Astrocyte of the hippocampus (primary cell): Measurements from ENCODE around the gene XRCC4.
"Not testable (repeated sequence)": the region's sequence is repeated elsewhere in the genome, so short reads cannot be mapped to it uniquely, and the experiment has no call there.

Experiments
- DNase-seq: peaks from one replicate; pipeline ENCODE4 v3.0.0; 2011; ENCODE audit warnings: low read depth, low spot score

The XRCC4 gene

GRCh38 chr5:83177803-83178202 lies 100.5 kb downstream of the XRCC4 start:
- no peak for DNase-seq

- DNase-seq: peak; percentile 43
Measured at GRCh38 chr5:83179966-83180365, 102.6 kb downstream of the XRCC4 start.

- DNase-seq: no peak
Measured at GRCh38 chr5:83184534-83184933, 107.2 kb downstream of the XRCC4 start.

DNA sequence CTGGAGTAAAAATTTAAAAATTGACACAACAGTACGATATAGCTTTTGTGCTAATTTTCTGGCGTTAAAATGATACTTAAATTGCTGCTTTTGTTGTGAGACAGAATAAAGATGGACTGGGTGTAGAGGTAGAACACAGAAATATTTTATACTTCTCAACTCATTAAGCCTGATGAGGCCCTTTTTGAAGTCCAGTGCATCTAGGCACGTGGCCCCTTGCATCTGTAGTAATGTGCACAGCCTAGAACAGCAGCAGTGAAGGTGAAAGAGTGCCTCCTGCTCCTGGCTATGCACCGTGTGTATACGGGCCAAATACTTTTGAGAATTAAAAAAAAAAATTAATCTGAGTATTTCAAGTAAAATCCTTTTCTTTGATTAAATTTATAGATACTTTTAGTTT lies 115.6 kb downstream of the XRCC4 start:
- DNase-seq: no peak

GRCh38 chr5:83197326-83197967 lies 120.1 kb downstream of the XRCC4 start:
- no peak for DNase-seq

- no peak for DNase-seq
Measured at GRCh38 chr5:83199126-83199525, 121.8 kb downstream of the XRCC4 start.

DNA sequence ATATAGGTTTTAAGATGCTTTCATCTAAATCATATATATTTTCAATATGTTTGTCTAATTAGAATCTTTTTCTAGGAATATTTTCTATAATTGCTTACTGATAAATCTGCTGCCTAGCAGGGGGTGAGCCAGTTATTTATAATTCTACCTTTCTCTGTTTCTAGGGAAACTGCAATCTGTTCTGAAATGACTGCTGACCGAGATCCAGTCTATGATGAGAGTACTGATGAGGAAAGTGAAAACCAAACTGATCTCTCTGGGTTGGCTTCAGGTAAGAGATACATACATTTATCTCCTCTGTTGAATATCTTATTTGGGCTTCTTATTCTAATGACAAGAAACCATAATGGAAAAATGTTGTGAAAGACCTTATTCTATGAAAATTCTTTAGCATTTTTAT lies 127.3 kb downstream of the XRCC4 start:
- DNase-seq: no peak

DNA sequence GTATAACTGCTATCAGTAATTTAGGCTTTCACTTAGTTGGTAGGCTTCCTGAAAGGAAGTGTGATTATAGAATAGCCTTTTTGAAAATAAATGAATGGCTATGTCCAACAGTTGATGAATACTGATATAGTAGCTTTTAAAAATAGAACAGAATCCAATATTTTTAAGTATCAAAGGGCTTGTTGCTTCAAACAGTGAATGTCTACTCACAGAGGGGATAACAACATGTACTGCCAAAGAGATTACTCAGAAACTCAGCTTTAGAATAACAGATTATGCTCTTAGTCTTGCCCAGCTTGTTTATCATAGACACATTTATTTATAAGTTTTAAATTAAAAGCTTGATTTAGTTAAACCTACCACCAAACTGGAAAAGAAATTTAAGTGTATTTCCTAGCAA lies 132.6 kb downstream of the XRCC4 start:
- no peak for DNase-seq

- DNase-seq: no peak
Measured at GRCh38 chr5:83219077-83219476, 141.7 kb downstream of the XRCC4 start.

- no peak for DNase-seq
Measured at GRCh38 chr5:83219495-83219894, 142.1 kb downstream of the XRCC4 start.

DNA sequence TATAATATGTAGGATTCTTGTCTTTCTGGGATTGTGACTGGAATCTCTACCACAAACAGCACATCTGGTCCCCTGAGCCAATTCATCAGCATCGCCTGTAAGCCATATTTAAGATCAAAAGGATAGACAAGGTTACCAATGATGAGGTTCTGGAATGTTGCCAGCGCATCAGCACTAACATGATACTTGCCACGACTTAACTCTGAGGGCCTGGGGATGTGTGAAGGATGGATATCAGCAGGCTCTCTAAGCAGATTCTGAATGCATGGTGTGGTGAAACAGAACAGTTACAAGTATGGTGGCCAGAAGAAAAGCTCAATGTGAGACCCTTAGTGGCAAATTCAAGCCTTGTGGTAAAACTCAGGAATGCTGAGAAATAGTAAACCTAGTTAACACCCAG lies 143.0 kb downstream of the XRCC4 start:
- peak; percentile 0 for DNase-seq

DNA sequence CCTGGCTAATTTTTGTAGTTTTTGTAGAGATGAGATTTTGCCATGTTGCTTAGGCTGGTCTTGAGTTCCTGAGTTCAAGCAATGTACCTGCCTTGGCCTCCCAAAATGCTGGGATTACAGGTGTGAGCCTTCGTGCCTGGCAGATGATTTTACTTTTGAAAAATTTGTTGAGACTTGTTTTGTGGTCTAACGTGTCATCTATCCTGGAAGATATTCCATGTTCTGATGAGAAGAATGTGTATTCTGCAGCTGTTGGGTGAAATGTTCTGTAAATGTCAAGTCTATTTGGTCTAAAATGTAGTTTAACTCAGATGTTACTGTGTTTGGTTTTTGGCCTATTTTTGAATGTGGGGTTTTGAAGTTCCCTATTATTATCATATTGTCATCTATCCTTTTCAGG lies 145.6 kb downstream of the XRCC4 start:
- no peak for DNase-seq

- peak; percentile 5 for DNase-seq
Measured at GRCh38 chr5:83227611-83228010, 150.3 kb downstream of the XRCC4 start.

GRCh38 chr5:83230511-83230910 lies 153.2 kb downstream of the XRCC4 start:
- no peak for DNase-seq

DNA sequence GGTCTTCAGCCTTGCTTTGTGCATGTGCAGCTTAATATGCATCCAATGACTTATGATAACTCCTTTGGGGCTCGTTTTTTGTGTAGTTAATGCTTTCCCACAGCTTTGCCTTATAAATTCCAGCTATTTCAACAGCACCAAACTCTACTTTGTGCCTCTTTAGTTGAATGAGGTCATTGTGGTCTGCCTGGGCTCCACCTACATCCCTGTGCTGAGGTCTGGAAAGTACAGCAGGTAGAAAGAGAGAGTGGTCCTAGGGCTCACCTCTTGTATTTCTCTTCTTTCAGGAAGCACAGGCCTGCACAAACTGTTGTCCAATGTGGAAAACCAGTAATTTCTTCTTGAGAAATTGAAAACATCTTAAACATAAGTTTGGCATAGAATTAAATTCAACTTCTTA lies 167.2 kb downstream of the XRCC4 start:
- peak; percentile 25 for DNase-seq

DNA sequence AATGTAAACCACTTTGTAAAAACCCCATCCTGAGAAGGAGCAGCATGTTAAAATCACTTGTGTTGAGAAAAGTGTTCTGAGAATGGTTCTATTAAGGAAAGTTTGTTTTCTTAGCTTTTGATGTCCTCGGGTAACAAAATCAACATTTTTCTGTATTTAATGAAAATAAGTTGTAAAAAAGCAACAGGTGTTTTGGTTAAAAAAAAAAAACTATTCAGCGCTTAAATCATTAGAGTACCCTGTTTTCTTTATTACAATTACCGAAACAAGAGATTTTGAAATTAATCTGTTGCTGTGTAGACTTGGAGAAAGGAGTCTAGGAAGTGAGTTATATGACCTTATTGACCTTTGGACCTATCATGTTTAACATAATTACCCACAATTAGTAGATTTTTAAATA lies 167.7 kb downstream of the XRCC4 start:
- no peak for DNase-seq

- DNase-seq: no peak
Measured at GRCh38 chr5:83246071-83246470, 168.7 kb downstream of the XRCC4 start.

- no peak for DNase-seq
Measured at GRCh38 chr5:83249156-83249555, 171.8 kb downstream of the XRCC4 start.

- no peak for DNase-seq
Measured at GRCh38 chr5:83251849-83252248, 174.5 kb downstream of the XRCC4 start.

DNA sequence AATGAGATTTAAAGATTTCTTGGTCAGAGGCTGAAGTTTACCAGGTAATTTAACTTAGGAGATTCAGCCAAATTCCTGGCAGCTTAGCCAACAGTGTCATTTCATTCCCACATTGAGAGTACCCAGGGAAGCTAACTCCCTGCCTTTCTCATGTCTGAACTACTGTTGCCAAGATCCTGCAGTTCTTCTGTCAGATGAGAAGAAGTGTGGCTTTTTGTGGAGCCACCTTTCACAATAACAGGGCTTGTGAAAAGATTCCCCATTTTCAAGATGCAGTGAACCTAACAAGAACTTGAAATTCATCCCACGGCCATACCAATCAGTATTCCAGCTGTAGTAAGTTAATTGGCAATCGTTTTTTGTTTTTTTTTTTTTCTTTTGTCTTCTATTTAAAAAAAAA lies 176.4 kb downstream of the XRCC4 start:
- DNase-seq: peak; percentile 51

DNA sequence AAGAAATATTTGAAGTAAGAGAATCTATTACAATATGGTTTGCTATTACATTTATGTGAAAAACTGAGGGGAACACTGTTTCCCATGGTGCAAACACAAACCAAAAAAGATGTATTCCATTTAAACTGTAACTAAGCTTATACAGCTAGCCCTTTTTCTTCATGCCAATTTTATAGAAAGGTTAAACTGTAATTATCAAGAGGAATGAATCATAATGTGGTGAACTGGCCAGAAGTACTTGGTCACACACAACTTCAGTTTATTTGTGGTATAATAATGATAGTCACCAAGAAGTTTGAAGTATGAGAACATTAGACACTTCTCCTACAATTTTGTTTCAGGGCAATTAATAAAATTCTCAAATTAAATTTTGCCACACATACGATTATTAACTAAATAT lies 177.9 kb downstream of the XRCC4 start:
- DNase-seq: peak; percentile 47

GRCh38 chr5:83256091-83256780 lies 178.9 kb downstream of the XRCC4 start:
- no peak for DNase-seq

GRCh38 chr5:83257684-83258083 lies 180.3 kb downstream of the XRCC4 start:
- not testable (repeated sequence) for DNase-seq

DNA sequence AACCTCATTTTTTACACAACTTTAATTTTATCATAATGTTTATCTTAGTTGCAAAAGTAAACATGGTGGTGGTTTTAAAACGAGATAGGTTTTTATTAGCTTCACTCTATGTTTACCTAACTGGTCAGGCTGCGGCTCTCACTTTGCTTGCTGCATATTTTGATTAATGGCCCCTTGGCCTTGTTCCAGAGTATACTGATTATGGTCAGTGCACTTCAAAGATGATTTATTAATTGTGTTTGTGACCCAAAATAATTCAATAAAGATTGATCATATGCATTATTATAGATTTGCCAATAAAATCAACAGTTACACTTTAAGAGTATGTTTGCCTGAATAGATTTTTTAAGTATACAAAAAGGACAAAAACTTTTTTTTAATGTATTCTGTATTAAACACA lies 188.0 kb downstream of the XRCC4 start:
- DNase-seq: peak; percentile 73
